HT1080 (cell line): Measurements from ENCODE around the gene DIP2C. TPM values are rescaled to one million over a fixed set of nuclear protein-coding genes. Genes with fewer than 3 reads are reported as not detected.

Source experiments
- DNase-seq: peaks from one replicate; pipeline ENCODE4 v3.0.0-alpha.2; 2015; ENCODE audit warnings: low read depth
- total RNA-seq: library from RNA; depleted of rRNA; stranded (reverse); fragments of >200 nt; shearing (Covaris generic); gene quantifications from 2 replicates; pipeline ENCODE4 v1.2.3, GENCODE V29; 2014

DIP2C gene
- total RNA-seq, 1 experiment from 2014 or later, result 3.2 TPM

DNA sequence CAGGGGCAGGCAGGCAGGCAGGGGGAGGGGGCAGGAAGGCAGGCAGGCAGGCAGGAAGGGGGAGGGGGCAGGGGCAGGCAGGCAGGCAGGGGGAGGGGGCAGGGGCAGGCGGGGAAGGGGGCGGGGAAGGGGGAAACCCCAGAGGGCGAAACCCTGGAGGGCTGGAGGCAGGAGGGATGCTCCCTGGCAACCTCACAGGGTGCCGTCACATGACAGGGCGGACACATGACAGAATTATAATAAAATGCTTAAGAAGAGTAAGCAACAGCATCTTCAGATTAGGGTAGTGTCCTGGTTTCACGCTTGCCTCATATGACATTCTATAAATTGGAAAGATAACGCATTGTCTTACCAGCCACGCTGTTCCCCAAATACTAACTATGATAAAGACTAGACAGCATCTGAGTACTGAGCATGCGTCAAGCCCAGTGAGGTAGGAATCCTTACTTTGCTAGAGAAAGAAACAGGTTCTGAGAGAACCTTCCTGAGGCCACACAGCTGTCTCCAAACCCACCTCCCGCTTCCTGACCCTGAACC is 131.6 kb downstream of the DIP2C start:
- DNase-seq, result no peak

DNA sequence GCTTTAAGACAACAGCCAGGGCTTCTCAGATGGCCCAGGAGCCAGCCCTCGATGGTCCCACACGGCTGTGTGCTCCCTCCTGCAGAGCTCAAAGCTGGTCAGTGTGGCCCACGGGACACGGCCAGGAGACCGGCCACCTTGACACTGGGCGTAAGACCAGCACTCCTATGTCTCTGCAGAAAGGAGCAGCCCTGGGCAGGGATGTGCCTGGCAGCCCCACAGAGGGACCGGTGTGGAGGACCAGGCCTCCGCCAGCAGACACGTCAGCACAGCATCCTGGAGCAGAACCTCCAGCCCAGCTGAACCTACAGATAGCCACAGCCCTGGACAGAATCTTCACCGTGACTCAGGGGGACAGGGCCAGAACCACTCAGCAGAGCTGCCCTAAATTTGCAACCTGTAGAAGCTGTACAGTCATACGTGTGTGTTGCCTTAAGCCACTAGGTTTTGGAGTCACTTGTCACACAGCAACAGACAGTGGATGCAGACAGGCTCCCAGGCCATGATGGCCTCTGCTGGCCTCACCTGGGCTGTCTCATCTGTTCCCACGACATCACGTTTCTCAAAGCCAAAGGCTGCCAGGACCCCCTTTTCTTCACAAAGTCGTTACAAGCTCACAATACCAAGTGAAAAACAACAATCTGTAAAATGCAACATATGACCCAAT is 132.4 kb downstream of the DIP2C start:
- no peak for DNase-seq

DNA sequence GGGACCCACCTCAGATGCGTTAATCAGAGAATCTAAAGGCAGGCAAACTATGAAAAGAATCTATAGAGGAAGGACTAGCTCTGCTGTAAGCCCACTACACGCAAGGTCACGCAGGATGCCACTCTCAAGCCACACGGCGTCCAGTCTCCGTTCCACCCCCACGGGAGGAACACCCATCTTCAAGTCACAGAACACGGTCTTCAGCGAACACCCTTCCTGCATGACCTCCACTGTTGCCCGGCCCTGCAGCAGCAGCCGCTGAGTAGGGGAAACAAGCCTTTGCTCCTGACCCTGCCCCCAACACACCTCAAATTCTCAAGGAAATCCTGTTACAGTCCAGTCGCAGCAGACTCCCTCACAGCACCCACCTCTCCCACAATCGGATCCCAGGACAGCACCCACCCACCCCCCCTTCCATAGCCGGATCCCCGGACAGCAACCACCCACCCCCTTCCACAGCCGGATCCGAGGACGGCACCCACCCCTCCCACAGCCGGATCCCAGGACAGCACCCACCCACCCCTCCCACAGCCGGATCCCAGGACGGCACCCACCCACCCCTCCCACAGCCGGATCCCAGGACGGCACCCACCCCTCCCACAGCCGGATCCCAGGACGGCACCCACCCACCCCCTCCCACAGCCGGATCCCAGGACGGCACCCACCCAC is 133.7 kb downstream of the DIP2C start:
- no peak for DNase-seq

DNA sequence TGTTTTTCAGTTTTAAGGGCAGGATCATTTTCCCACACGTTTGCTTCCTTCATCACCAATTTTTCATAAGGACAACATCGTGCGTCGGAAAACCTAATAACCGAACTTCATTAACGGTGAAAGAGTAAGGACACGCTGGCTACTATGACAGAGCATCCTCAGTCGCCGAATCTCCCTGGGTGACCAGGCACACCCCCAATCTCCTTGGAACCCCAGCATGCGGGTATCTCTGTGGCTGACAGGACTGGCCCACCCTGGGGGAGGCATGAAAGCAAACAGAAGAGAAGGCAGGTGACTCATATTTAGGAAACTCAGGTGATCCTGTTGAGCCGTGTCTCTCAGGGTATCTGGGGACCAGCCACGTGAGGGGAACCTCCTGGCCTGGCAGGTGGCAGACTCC is 134.2 kb downstream of the DIP2C start:
- no peak for DNase-seq

DNA sequence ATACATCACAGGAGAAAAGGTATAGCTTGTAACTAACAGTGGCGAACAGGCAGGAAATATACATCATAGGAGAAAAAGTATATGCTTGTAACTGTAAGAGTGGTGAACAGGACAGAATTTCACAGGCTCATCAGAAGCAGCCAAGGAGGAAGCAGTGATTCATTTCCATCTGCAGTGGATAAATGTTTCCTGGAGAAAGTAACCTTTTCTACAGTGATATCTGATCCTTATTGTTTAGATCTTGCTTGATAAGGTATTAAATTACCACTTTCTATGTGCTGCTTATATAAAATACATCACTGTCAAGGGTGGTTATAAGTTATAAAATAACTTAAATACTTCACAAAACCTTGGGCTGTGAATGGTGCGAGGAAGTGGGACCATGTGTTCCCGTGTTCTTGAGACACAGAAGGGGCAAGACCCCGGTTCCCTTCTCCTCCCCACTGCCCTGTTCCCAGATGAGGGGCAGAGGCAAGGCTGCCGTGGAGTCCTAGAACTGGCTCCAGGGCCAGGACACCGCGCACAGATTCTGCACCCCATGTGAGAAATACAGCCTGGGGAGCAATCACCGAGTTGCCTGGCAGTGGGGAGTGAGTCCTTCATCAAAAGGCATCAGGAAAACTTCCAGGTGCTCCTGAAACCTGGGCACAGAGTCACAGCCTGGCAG is 135.2 kb downstream of the DIP2C start:
- peak; percentile 67 for DNase-seq

DNA sequence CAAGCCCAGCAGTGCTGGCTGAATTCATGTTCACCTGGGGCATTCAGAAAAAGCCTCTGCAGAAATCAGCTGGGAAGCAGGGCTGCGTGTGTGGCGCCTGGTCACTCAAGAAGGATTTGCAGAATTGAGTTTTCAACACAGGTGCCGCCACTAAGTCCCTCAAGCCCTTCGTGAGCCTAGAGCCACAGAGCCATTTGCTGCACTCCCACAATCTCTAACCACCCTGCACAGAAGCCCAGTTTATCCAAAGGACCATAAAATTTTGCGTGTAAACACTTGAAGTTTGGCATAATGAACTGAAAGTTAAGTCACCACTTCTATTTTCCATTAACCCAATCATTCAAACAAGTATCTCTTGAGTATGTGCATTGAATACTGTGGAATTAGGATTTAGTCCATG is 136.2 kb downstream of the DIP2C start:
- DNase-seq, result no peak

DNA sequence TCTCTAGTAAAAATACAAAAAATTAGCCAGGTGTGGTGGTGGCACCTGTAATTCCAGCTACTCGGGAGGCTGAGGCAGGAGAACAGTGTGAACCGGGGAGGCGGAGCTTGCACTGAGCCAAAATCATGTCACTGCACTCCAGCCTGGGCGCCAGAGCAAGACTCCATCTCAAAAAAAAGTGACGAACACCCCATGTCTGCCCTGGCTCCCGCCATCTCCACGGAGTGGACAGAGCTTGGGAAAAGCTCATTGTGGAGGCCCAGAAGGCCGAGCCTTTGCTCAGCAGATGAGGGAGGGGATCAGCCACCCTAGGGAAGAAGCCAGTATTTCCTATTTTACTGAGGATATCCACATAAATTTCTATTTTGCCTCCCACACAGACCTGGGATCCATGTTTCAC is 136.8 kb downstream of the DIP2C start:
- DNase-seq, result no peak

DNA sequence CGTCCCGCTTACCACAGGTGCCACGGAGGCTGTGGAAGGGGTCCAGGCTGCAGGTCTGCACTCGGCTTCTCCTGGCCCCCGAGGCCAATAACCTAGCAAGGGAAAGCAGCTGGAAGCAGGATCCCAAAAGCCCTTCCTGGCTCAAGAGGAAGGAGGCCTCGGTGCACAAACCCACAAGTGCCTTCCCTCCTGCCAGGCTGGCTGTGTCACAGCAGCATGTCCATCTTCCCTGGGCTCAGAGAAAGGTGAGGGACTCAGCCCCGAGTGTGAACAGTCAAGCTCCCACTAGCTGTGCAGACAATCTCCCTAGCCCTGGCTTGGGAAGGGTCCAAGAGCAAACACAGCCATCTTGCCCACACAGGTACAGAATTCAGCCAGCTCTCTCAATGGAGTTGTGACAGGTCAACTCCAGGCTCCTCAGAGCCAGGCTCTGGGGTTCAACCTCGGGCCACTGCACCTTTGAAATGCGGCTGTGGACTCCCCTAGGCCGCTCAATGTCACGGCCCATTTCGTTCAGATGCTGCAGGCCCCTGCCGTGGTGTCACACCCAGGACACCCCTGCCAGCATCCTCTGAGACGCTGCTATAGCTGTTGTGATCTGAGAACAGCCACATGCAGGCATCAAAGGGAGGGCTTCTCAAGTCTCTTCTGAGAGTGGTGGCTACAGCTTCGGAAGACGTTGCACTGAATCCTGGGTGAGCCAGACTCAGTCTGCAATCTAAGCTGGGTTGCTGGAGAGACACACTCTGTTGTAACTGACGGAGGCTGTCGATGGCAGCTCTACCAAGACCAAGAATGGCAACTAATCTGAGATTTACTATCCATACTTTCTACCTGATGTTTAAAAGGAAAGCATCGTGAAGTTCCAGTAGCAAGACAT is 137.9 kb downstream of the DIP2C start:
- no peak for DNase-seq

DNA sequence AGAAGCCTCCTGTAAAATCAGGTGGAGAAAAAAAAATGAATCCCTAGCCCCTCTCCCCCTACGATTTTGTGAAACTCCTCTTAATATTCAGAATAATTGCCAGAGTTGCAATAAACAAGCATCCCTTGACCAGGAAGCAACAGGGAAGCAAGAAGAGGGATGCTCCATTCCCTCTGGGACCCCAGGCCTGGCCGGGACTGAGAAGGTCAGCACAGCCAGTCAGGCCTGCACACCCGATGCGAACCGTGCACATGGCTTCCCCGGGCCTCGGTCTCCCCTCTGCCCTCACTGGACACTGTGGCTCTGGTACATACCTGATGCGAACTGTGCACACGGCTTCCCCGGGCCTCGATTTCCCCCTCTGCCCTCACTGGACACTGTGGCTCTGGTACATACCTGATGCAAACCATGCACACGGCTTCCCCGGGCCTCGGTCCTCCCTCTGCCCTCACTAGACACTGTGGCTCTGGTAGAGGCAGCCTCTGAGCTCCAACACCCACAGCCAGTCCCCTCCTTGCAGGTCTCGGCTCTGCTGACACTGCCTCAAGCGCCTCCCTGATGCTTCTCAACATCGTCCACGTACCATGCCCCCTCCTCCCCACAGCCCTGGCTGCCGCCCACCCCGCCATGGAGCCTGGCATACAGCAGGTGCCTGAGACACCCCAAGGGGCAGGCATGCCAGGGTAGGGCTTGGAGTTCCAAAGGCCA is 138.6 kb downstream of the DIP2C start:
- no peak for DNase-seq

DNA sequence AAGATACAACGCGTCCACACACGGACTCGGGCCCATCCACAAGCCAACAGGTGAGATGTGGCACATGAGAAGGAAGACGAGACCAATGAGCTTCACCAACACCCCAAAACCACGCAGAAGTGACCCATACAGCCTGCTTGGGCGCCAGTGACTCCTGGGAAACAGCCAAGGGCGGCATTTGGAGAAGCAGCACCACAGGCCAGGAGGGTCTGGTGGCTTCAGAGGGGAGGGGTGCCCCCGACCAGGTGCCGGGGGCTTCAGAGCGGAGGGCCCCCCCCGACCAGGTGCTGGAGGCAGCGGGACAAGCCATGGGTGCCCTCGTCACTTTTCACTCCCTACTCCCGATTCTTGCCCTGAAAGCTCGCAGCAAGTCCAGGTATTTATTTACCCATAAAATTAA is 140.1 kb downstream of the DIP2C start:
- DNase-seq, result no peak

DNA sequence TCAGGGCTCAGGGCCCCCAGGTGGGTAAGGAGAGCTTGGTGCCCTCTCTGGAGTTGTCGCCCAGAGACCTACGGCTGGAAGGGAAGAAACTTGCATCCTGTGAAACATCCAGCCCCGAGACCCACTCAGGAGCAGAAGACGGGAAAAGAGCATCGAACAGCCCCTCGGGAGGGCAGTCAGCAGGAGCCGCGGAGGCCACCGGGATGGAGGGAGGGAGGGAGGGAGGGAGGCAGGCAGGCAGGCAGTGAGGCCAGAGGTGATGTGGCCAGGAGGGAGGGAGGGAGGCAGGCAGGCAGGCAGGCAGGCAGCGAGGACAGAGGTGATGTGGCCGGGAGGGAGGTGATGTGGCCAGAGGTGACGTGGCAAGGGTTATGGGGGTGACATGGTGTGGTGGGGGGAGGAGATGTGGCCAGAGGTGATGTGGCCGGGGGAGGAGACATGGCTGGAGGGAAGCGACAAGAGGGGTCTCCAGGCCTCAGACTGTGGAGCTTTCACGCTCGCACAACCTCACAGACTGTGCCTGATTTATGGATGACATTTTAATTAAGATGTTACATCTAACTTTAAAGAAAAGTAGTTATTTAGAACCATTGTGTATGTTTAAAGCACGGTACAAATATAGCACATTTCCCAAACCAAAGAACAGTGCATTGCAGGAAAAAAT is 141.1 kb downstream of the DIP2C start:
- no peak for DNase-seq

DNA sequence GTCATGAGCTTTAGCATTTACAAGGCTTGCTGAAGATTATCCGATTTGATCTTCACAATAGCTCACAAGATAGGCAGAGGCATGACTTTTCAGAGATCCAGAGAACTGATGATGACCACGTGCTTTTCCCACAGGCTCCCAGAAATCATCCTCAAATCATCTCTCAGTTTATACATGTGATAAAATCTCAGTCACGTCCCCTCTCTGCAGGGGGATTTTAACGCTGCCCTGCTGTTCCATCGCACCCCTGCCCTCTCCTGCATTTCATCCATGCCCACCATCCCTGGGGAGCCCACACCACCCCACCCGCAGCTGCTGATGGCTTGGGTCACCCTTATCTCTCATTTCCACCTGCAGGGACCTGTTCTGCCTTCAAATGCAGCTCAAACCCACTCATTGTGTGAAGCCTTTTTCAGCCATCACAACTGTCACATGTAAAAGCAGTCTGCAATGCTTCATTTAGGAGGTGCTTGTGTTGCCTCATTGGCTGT is 141.8 kb downstream of the DIP2C start:
- DNase-seq, result no peak

DNA sequence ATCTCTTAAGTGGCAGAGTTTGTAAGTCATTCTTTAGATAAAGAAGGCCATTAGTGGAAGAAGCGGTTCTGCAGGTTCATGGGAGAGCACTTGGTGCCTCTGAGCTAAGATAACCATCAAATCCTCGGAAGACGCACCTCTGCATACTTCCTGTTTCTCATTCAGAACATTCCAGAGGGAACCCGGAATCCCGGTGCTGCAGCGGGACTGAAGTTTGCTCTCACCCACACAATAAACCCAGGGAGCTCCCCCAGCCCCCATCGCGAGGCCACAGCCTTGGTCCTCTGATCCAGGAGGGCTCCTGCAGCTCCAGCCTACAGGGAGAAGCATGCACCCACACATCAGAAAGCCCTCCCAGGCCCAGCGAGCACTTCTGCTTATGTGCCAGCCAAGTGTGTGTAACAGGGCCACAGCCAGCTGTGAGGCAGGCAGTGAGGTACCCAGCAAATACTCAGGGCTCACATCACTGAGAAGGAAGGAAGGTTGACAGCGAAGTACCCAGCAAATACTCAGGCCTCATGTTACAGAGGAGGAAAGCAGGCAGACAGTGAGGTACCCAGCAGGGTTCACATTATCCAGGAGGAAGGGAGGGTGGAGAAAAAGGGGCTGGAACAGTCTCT is 142.4 kb downstream of the DIP2C start:
- no peak for DNase-seq

DNA sequence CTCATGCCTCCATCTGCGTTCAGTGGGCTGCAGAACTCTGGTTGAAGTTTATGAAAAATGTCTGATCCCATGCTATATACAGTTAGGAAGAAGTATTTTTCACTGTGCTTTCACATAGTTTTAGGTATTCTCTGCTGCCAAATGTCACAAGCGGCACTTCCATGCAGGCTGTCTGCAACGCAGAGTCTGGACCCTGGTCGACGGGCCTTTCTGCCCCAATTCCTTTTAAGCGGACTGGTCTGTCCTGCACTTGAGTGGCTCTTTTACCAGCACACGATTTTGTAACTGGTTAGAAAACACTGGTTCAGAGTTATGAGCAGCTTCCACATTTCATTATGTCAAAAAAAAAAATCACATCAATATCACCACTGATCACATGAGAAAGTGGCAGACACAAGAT is 143.0 kb downstream of the DIP2C start:
- DNase-seq, result no peak

DNA sequence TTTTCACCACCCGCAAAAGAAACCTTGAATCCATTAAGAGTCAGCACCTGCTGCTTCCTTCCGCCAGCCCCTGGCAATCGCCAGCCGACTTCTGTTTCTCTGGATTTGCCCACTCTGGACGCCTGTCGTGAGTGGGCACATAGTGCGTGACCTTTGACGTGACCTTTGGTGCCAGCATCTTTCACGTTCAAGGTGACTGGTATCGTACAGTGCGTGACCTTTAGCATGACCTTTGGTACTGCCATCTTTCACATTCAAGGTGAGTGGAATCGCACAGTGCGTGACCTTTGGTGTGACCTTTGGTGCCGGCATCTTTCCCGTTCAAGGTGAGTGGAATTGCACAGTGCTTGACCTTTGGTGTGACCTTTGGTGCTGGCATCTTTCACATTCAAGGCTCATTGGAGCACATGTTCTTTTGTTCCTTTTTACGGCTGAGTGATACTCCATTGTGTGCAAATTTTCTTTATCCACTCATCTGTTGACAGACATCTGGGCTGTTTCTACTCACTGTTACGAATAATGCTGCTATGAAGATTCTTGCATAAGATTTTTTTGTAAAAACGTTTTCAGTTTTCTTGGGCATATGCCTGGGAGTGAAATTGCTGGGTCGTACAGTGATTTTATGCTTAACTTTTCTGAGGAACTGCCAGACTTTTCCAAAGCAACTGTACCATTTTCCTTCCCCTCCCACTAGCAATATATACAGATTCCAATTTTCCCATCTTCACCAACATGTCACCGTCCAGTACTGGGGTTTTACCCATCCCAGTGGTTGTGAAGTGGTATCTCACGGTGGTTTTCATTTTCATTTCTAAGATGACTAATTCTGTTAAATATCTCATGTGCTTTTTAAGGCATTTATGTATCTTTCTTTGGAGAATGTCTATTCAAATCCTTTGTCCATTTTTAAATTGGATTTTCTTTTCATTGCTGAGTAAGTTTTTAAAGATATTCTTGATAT is 145.3 kb downstream of the DIP2C start:
- no peak for DNase-seq

DNA sequence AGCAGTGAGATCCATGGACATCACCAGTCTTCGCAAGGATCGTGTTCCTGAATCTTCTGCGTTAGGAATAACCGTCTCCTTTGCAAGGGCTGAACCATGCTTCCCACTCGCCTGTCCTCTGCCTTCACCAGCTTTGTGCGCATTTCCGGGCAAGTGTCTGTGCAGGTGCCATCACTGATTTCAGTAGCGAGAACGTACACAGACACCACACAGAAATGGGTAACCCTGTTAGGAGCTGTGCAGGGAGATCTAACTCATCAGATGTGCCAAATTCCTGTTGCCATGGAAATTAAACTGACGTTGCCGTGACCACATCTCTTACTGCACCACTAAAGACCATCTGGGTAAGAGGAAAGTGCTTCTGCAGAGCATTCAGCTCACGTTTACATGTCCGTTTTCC is 146.3 kb downstream of the DIP2C start:
- DNase-seq, result no peak

DNA sequence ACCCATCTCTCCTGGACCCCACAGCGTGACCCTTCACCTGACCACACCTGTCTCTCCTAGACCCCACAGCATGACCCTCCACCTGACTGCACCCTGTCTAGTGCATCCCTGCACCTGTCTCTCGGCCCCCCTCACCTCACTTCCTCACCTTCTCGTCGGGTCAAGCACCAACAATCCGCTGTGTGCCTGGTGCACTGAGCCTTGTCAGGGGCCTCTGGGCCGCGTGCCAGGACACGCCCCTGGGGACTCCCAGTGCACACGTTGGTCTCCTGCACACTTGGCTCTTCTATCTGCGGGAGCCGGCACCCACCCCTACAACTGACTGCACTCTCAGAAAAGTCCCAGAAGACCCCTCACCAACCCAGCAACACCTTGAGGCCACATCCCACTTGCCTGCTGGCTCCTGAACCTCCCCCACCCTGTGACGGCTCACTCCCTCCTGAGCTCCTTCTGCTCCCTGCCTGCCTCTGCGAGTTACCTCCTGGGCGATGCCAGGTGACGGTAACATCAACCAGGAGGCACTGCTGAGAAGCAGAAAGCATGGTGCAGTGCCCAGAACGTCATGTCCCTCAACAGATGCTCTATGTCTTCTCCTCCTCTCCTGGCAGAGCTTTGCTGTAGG is 147.6 kb downstream of the DIP2C start:
- DNase-seq, result no peak

DNA sequence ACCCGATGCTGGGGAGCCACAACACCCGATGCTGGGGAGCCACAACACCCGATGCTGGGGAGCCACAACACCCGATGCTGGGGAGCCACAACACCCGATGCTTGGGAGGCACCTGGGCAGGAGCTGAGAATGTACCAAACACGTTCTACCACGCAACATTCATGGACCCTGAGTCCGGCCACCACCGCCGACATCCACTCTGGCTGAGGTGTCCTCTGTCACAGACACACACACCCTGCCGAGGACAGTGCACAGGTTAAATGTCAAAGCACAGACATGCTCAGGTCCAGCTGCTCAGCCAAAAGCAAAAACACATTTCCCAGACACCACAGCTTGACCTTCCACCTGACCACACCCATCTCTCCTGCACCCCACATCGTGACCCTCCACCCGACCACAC is 148.4 kb downstream of the DIP2C start:
- no peak for DNase-seq
